Myocyte (in vitro differentiated cells): Measurements from ENCODE around the gene TIMM17A. TPM values are rescaled to one million over a fixed set of nuclear protein-coding genes. Genes with fewer than 3 reads are reported as not detected.

ENCODE experiments used
- DNase-seq: peaks from one replicate; pipeline ENCODE4 v3.0.0-alpha.2; 2012; ENCODE audit warnings: low read depth
- polyA plus RNA-seq: library from polyadenylated mRNA; unstranded; fragments of >200 nt; gene quantifications from one replicate; pipeline ENCODE4 v1.2.1, GENCODE V29; 2012; ENCODE audit warnings: missing spikeins
- total RNA-seq: library from RNA; depleted of rRNA; stranded (reverse); fragments of >200 nt; gene quantifications from 2 replicates; pipeline ENCODE4 v1.2.3, GENCODE V29; 2014

Gene TIMM17A
- total RNA-seq: 38.9 and 59.4 TPM in 2 replicates
- polyA plus RNA-seq: 60.9 TPM

GRCh38 chr1:201955009-201955728 lies at the start of gene TIMM17A:
TSS of gene TIMM17A (plus strand) at chr1:201955503. CDS start at chr1:201955527, 24 bp downstream.
- peak; percentile 99 for DNase-seq

GRCh38 chr1:201906336-201906735 lies 49.0 kb upstream of the TIMM17A start:
- DNase-seq: peak; percentile 89

DNA sequence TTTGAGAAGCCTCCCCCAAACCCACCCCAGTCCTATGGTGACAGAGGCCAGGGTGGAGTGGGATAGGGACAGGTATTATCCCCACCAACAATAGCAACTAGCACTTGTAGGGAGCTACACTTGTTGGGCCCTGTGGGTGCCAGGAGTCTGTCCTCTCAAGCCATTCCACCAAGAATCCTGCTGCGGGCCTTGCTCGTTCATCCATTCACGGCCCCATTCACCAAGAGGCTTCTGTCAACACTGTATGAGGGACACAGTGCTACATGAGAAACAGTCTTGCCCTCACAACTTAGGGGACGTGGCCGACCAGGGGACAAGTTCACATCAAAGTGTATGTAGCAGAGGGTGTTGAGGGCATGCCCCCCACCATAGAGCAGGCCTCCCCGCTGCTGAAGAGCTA lies 47.7 kb upstream of the TIMM17A start:
- DNase-seq: no peak

GRCh38 chr1:201911826-201912571 lies 43.3 kb upstream of the TIMM17A start:
- no peak for DNase-seq

GRCh38 chr1:201912832-201913231 lies 42.5 kb upstream of the TIMM17A start:
- DNase-seq: no peak

GRCh38 chr1:201914456-201915235 lies 40.7 kb upstream of the TIMM17A start:
- DNase-seq: no peak

GRCh38 chr1:201916649-201917249 lies 38.6 kb upstream of the TIMM17A start:
- peak; percentile 43 for DNase-seq

GRCh38 chr1:201917362-201918033 lies 37.8 kb upstream of the TIMM17A start:
- peak; percentile 81 for DNase-seq

- DNase-seq: no peak
Observed at GRCh38 chr1:201918343-201918742, 37.0 kb upstream of the TIMM17A start.

DNA sequence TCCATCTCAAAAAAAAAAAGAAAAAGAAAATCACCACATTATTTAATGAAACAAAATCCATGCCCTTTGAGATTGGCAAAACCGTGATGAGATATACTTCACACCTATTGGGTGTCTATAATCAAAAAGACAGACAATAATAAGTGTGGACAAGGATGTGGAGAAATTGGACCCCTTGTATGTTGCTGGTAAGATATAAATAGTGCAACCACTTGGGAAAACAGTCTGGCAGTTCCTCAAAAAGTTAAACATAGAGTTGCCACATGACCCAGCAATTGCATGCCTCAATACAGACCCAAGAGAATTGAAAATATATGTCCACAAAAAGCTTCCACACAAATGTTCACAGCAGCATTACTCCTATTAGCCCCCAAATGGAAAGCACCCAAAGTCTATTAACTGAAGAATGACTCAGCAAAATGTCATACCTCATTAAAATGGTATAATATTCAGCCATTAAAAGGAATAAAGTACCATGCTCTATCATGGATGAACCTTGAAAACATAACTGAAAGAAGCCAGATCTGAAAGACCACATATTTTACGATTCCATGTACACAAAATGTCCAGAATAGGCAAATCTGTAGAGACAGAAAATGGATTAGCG lies 33.2 kb upstream of the TIMM17A start:
- DNase-seq: no peak

DNA sequence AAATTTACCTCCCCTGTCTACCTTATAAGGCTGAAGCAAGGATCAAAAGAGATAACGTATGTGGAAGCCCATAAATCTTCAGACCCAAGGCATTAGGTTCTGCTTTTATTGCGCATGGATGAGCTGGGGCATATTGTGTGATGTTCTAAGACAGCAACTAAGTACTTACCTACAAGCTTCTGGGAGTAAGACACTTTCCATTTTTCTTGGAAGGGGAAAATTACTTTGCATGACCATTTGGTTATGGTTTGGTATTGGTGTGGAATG lies 30.1 kb upstream of the TIMM17A start:
- DNase-seq: no peak

- DNase-seq: no peak
Observed at GRCh38 chr1:201925981-201926645, 29.2 kb upstream of the TIMM17A start.

GRCh38 chr1:201928266-201928665 lies 27.0 kb upstream of the TIMM17A start:
- DNase-seq: no peak

GRCh38 chr1:201930137-201930536 lies 25.2 kb upstream of the TIMM17A start:
- DNase-seq: no peak

DNA sequence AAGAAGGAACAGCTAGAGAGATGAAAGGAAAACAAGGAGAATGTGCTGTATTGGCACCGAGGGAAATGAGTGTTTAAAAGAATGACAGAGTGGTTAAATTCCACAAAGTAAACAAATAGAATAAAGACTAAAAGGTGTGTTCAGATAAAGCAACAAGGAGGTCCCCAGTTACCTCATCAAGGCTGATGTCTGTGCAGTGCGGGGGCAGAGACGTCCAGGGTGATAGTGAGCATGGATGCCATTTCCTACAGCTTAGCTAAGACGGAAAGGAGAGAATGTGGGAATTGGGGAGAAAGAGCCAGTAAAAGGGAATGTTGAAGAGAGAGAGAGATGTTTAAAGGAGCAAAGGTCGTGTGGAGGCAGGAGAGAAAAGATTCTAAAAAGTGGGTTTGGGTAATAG lies 24.5 kb upstream of the TIMM17A start:
- no peak for DNase-seq

DNA sequence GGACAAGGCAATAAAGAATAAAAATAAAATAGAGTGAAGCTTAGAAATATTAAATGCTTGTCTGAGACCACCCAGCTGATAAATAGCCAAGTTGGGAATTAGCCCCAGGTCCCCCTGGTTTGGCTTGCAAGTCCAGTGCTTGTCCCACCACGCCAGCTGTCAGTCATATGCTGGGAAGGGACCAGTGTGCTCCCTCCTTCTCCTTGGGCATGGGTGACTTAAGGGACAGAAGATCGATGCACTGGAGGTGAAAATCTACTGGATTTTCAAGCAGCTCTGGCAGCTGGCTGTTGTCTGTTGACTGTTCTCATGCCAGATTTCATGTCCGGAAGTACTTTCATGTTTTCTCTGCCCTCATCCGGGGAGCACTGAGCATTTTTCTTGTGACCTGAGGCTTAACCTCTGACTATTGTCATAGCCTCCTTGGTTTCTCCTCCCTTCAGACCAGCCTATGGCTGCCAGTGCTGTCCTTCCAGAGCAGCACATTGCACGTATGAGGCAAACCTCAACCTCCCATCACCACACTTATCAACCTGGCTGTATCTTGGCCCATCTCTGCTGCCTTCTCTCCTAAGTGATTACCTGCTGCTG lies 21.4 kb upstream of the TIMM17A start:
- peak; percentile 43 for DNase-seq

- DNase-seq: peak; percentile 27
Observed at GRCh38 chr1:201937624-201938213, 17.6 kb upstream of the TIMM17A start.

DNA sequence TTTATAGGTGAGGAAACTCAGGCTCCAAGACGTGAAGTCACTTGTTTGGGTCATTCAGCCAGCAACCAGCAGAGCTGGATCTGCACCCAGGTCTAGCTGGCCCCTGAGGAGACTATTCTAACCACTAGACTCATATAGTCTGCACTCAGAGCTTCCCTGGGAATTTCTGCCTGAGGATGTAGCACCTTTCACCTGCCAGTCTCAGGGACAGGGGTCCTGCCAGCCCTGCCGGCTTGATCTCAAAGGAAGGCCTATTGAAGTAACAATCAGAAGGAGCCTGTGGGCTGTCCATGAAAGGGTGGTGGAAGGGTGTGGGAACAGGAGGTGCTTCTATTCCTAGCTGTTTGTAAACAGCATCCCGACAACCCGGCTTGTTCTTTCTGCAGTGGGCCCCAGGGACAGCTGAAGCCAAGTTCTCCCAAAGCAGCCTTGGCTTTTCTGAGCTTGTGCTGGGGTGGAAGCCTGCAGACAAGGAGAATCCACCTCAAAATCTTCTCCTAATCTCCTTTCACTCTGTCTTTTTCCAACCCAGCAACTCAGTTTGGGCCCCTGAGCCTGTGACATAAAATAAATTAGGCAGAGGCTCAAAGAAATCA lies 16.8 kb upstream of the TIMM17A start:
- peak; percentile 51 for DNase-seq

DNA sequence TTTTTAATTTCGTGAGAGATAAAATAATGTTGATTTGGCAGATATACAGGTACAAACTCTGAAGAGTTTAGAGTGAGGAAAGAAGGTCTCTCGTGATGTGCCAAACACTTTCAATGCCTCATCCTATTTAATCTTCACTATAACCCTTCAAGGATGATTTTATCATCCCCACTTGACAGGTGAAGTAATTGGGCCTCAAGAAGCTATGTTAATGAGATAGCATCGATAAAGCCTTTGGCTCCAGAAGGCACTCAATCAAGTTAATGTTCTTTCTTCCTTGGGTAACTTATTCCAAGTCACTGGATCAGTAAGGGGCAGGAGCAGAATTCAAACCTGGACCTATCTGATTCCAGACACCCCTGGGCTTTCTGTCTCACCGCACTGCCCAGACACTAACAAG lies 16.2 kb upstream of the TIMM17A start:
- DNase-seq: no peak
